ENCODE data around the gene SH2B3.

The SH2B3 gene

DNA sequence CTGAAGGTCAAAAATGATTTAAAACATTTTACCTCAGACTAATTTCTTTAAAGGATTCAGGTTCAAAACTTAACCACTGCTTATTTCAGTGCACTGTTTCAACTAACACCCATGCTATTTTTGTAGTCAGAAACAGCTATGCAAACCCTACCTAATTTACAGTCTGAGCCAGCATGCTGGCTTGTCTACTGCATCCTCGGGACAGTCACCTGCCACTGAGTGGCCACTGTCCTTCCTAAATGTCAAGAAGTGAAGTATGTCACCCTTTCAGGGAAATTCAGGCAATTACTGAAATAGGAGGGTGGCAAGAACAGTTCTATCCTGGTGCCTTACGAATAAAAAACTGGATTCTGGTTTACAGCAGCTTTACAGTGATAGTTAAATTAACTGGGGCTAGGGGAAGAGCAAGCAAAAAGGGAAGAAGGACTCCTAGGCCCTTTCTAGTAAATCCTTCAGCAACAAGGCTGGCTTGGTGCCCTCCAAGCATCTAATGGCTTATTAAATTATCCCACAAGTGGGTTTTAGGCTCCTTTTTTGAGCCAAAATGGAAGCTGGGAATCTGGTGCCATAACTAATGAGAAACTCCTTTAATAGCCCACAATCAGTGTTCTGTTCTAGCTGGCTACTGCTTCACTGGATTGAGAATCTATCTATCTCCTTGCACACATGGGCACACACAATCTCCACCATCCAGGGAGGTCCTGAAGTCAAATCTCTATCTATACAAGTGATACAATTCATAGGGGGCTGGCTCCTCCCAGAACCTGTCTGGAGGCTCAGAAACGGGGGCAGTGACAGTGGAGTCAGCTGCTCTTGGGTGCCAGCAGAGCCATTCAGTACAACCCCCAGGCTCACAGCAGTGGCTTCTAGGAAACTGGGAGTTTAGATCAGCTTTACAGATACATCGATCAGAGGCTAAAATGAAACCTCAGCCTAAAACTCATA, 43.4 kb downstream of the SH2B3 start:
- H3K36me3 ChIP-seq (replicated peaks; ENCODE audit: insufficient read depth, low read length), result no peaks in the 10 kb centered on the region

DNA sequence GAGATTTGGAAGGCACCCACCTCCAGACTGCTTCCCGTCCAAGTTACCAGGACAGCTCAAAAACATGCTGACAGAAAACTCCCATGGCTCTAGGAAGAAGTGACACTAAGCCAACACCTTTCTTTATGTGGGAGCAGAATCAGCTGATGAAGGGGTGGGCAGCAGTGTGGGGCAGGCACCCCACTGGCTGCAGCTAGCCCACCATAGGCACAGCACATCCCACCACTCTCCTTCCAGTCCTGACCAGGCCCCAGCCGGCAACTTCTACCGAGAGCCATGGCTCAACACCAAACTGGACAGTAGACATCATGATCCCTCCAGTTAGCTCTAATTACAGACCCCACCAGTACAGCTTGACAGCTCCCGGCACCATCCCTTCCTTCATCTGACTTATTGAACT, 45.0 kb downstream of the SH2B3 start:
- H3F3A ChIP-seq (ENCODE audit: insufficient read depth, low read length), result 0 out of 2 replicates have a peak, but pooled peaks cover under 1% of the 10 kb centered on the region

More for the DNA sequence above, 43.4 kb downstream of the SH2B3 start:
- Histone ChIP-seq H3K9ac (ENCODE audit: low read length) (no peak overlapping the region), H3K9me3 (replicated peaks; ENCODE audit: insufficient read depth, low read length) (no peaks in the 10 kb centered on the region), H3K4me2 (ENCODE audit: low read depth, low read length) (no peak overlapping the region), H3K4me3 (ENCODE audit: low read length) (no peak overlapping the region), H3K9me2 (replicated peaks; ENCODE audit: insufficient read depth, low read length) (no peaks in the 10 kb centered on the region), H4K20me1 (ENCODE audit: insufficient read depth, low read length) (no peaks in the 10 kb centered on the region), H3K4me1 (ENCODE audit: low read length) (peaks cover 25% of the 10 kb centered on the region), H3F3A (ENCODE audit: insufficient read depth, low read length) (peaks cover 13% of the 10 kb centered on the region), H2AFZ (ENCODE audit: low read length) (no peak overlapping the region), H3K79me2 (ENCODE audit: low read length) (no peaks in the 10 kb centered on the region; the same call in 1 of the 2 replicates), H3K27me3 (replicated peaks; ENCODE audit: insufficient read depth, low read length) (no peaks in the 10 kb centered on the region), H3K27ac (ENCODE audit: low read length) (no peak overlapping the region)
- TF ChIP-seq EZH2phosphoT487 (IDR thresholded peaks at IDR 0.05; ENCODE audit: low read length) (no peak), EZH2 (optimal IDR thresholded peaks at IDR 0.05; ENCODE audit: low read depth, low read length) (no peak)
- TF ChIP-seq, protein P1, sequence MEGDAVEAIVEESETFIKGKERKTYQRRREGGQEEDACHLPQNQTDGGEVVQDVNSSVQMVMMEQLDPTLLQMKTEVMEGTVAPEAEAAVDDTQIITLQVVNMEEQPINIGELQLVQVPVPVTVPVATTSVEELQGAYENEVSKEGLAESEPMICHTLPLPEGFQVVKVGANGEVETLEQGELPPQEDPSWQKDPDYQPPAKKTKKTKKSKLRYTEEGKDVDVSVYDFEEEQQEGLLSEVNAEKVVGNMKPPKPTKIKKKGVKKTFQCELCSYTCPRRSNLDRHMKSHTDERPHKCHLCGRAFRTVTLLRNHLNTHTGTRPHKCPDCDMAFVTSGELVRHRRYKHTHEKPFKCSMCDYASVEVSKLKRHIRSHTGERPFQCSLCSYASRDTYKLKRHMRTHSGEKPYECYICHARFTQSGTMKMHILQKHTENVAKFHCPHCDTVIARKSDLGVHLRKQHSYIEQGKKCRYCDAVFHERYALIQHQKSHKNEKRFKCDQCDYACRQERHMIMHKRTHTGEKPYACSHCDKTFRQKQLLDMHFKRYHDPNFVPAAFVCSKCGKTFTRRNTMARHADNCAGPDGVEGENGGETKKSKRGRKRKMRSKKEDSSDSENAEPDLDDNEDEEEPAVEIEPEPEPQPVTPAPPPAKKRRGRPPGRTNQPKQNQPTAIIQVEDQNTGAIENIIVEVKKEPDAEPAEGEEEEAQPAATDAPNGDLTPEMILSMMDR (IDR thresholded peaks at IDR 0.05; ENCODE audit: low read length), result no peak
- no peak for DNase-seq

DNA sequence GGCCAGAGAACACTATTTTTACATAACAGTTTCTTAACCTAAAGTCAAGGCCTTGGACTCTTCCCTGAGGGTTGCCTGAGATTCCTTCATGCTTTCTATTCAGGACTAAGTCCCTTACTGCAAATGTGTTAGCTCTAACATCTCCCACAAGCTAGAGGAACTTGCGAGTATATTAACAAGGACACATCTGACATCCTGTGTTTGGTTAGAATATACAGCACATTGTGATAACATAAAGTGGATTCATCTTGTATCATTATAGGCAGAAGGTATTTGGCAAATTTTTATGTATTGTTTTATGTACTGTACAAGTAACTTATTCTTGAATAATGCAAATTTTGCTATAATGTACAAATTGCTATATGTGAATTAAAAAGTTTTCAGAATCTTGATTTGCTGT, 45.5 kb downstream of the SH2B3 start:
- no peaks in the 10 kb centered on the region for H3K9me2 ChIP-seq (replicated peaks; ENCODE audit: insufficient read depth, low read length)
- H3F3A ChIP-seq (ENCODE audit: insufficient read depth, low read length), result no peaks in the 10 kb centered on the region
- no peak overlapping the region for H3K4me2 ChIP-seq (ENCODE audit: low read depth, low read length)
- no peak for TF ChIP-seq EZH2 (optimal IDR thresholded peaks at IDR 0.05; ENCODE audit: low read depth, low read length)
- TF ChIP-seq, protein P1 (IDR thresholded peaks at IDR 0.05; ENCODE audit: low read length), result no peak
- no peak for TF ChIP-seq EZH2phosphoT487 (IDR thresholded peaks at IDR 0.05; ENCODE audit: low read length)
- peaks cover 7% of the 10 kb centered on the region for H3K4me1 ChIP-seq (ENCODE audit: low read length)
- no peak overlapping the region for H3K4me3 ChIP-seq (ENCODE audit: low read length)
- no peaks in the 10 kb centered on the region for H4K20me1 ChIP-seq (ENCODE audit: insufficient read depth, low read length)
- H3K27ac ChIP-seq (ENCODE audit: low read length), result no peak overlapping the region
- no peak for DNase-seq
- H3K9ac ChIP-seq (ENCODE audit: low read length), result no peak overlapping the region
- H3K36me3 ChIP-seq (replicated peaks; ENCODE audit: insufficient read depth, low read length), result no peaks in the 10 kb centered on the region
- H3K79me2 ChIP-seq (ENCODE audit: low read length), result no peaks in the 10 kb centered on the region; the same call in 1 of the 2 replicates
- no peaks in the 10 kb centered on the region for H3K9me3 ChIP-seq (replicated peaks; ENCODE audit: insufficient read depth, low read length)
- H2AFZ ChIP-seq (ENCODE audit: low read length), result no peak overlapping the region
- no peaks in the 10 kb centered on the region for H3K27me3 ChIP-seq (replicated peaks; ENCODE audit: insufficient read depth, low read length)

More for the DNA sequence above, 45.0 kb downstream of the SH2B3 start:
- no peak overlapping the region for H3K4me3 ChIP-seq (ENCODE audit: low read length)
- no peaks in the 10 kb centered on the region for H3K9me2 ChIP-seq (replicated peaks; ENCODE audit: insufficient read depth, low read length)
- no peak for DNase-seq
- no peak overlapping the region for H2AFZ ChIP-seq (ENCODE audit: low read length)
- no peaks in the 10 kb centered on the region for H4K20me1 ChIP-seq (ENCODE audit: insufficient read depth, low read length)
- peaks cover 13% of the 10 kb centered on the region for H3K4me1 ChIP-seq (ENCODE audit: low read length)
- no peak for TF ChIP-seq EZH2phosphoT487 (IDR thresholded peaks at IDR 0.05; ENCODE audit: low read length)
- TF ChIP-seq EZH2 (optimal IDR thresholded peaks at IDR 0.05; ENCODE audit: low read depth, low read length), result no peak
- TF ChIP-seq, protein P1 (IDR thresholded peaks at IDR 0.05; ENCODE audit: low read length), result no peak
- H3K27ac ChIP-seq (ENCODE audit: low read length), result no peak overlapping the region
- H3K79me2 ChIP-seq (ENCODE audit: low read length), result no peaks in the 10 kb centered on the region; the same call in 1 of the 2 replicates
- no peak overlapping the region for H3K9ac ChIP-seq (ENCODE audit: low read length)
- H3K36me3 ChIP-seq (replicated peaks; ENCODE audit: insufficient read depth, low read length), result no peaks in the 10 kb centered on the region
- no peaks in the 10 kb centered on the region for H3K27me3 ChIP-seq (replicated peaks; ENCODE audit: insufficient read depth, low read length)
- no peaks in the 10 kb centered on the region for H3K9me3 ChIP-seq (replicated peaks; ENCODE audit: insufficient read depth, low read length)
- no peak overlapping the region for H3K4me2 ChIP-seq (ENCODE audit: low read depth, low read length)
